ENCODE measurements around the gene IQCK. TPM values are rescaled to one million over a fixed set of nuclear protein-coding genes. Genes with fewer than 3 reads are reported as not detected.
A peak's percentile ranks its signal among the peaks of the same experiment; 100 is the strongest.

IQCK gene
- polyA plus RNA-seq, 2 of the 4 experiments (the other 2 are of a cell fraction), result 10.3 to 15.6 TPM

DNA sequence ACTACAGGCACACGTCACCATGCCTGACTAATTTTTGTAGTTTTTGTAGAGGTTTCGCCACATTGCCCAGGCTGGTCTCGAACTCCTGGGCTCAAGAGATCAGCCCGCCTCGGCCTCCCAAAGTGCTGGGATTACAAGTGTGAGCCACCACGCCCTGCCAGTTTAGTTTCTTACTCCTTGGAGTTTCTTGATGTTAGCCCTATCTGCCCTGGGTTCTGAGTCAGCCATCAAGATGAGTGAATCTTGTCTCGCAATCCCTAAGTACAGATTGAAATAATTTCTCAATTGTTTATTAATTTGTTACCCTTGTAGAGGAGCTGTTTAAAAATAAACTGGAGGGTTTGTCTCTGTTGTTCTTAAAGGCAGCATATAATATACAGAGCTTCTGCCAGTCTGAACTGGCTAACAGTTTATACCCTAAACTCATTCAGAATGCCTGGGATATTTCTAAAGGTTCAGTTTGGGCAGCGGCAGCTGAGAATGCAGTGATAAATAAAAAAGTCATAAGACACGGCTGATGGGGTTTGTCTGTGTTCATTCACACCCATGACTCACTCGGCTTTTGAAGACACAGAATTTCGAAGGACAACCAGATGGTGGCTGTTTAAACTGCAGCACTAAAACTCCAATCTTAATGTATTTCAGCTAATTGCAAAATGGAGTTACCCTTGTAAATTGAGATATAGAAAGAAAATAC, 127.0 kb downstream of the IQCK start:
- CTCF ChIA-PET, result interaction anchor here (0.9 to 2.1 kb wide), 4 partner anchors 14 to 262 kb away, joined by 3 to 6 read pairs (median 4); no protein-coding TSS in a partner anchor
- H3K9me3 ChIP-seq, result no peaks in the 10 kb centered on the region
- DNase-seq (ENCODE audit: low read depth in 1 of 2, low spot score in 1 of 2) (peak; percentile 43 to 50), ATAC-seq (peak; percentile 72 to 85), FAIRE-seq (no peak)
- POLR2A ChIA-PET, result no interaction called here
- peak overlapping the region; percentile 13 for H3K4me2 ChIP-seq
- H3K27ac ChIP-seq, result peak overlapping the region; percentile 24 to 66
- H3K4me1 ChIP-seq, result peaks cover 10% of the 10 kb centered on the region
- 58% methylated on average over 11 of the region's 11 CpGs for WGBS (ENCODE audit: missing lambda C conversion rate)
- TF ChIP-seq CBX2 (IDR thresholded peaks at IDR 0.05; ENCODE audit: borderline replicate concordance, low read depth) (no peak), TFCP2L1 (CRISPR knock-in tag; IDR thresholded peaks at IDR 0.05) (no peak), JUNB (IDR thresholded peaks at IDR 0.05) (0 out of 2 replicates have a peak, but pooled peaks have one; percentile 30), RCOR1 (IDR thresholded peaks at IDR 0.05; ENCODE audit: low read depth, low read length) (no peak), SMC3 (IDR thresholded peaks at IDR 0.05) (no peak), TP53 (CRISPR knock-in tag; IDR thresholded peaks at IDR 0.05) (no peak), MAZ (IDR thresholded peaks at IDR 0.05; ENCODE audit: borderline replicate concordance, low read depth, low read length) (no peak), FOSL2 (IDR thresholded peaks at IDR 0.05) (peak; percentile 31; the same call in 1 of the 2 replicates), FOSL2 (CRISPR knock-in tag; IDR thresholded peaks at IDR 0.05) (peak; percentile 55), JUN (IDR thresholded peaks at IDR 0.05) (no peak), RFX5 (IDR thresholded peaks at IDR 0.05) (no peak), NR3C1 (IDR thresholded peaks at IDR 0.05) (no peak), HEYL (CRISPR knock-in tag; IDR thresholded peaks at IDR 0.05) (no peak), CEBPB (IDR thresholded peaks at IDR 0.05) (no peak), ZSCAN20 (CRISPR knock-in tag; IDR thresholded peaks at IDR 0.05) (no peak), EHMT2 (IDR thresholded peaks at IDR 0.05; ENCODE audit: low read depth) (no peak)
- TF ChIP-seq, protein P1, sequence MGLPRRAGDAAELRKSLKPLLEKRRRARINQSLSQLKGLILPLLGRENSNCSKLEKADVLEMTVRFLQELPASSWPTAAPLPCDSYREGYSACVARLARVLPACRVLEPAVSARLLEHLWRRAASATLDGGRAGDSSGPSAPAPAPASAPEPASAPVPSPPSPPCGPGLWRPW (IDR thresholded peaks at IDR 0.05), result no peak
- no peak overlapping the region for H3K4me3 ChIP-seq

DNA sequence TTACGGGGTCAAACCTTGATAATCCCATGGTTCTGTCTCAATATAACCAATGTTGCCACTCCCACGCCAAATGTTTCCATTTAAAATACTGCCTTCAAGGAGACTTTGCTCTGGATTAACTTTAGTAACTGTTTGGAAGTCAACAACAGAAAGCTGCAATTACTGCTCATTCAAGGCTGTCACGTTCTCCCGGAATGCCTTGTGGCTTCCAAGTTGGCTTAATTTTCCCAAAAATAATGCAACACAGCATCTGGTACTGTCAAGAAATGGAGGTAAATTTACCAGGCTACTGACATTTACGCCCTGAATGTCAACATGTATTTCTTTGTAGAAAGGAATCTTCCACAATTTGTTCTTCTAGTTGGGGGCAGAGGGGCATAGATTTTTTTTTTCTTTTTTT, 128.4 kb downstream of the IQCK start:
- H3K4me2 ChIP-seq, result no peak overlapping the region
- no peak for FAIRE-seq
- WGBS (ENCODE audit: missing lambda C conversion rate), result 93% methylated on average over 5 of the region's 5 CpGs
- ATAC-seq, result no peak
- POLR2A ChIA-PET, result no interaction called here
- peaks cover 10% of the 10 kb centered on the region for H3K4me1 ChIP-seq
- no peaks in the 10 kb centered on the region for H3K9me3 ChIP-seq
- 0 out of 6 replicates have a peak overlapping the region, but pooled peaks of 1 of the 2 experiments have one; percentile 4 for H3K27ac ChIP-seq
- CTCF ChIA-PET, result interaction anchor here (1.6 to 2.1 kb wide), 2 partner anchors 15 to 42 kb away, joined by 3 to 6 read pairs; no protein-coding TSS in a partner anchor
- TF ChIP-seq NR3C1 (IDR thresholded peaks at IDR 0.05), result no peak
- no peak for TF ChIP-seq HOXB5 (CRISPR knock-in tag; IDR thresholded peaks at IDR 0.05)
- no peak for TF ChIP-seq MAZ (IDR thresholded peaks at IDR 0.05; ENCODE audit: borderline replicate concordance, low read depth, low read length)
- TF ChIP-seq CEBPB (IDR thresholded peaks at IDR 0.05), result no peak
- no peak overlapping the region for H3K4me3 ChIP-seq
- DNase-seq (ENCODE audit: low read depth in 1 of 2, low spot score in 1 of 2), result no peak

DNA sequence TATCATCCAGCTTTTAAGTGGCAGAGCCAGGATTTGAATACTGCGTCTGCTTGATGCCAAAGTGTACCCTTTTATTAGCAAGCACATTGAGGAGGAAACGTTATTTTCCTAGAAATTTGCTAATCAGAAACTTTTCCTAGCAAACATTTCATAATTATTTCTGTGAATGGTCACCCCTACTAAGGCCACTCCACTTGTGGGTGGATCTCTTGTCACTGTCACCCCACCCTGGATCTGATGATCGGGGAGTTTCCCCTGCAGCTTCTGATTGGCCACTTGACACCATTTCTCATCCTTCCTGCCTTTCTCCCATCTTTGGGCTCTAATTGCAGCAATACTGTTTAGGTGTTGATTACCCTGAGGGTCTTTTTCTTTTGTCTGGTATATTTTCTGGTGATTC, 130.7 kb downstream of the IQCK start:
- FAIRE-seq (no peak), ATAC-seq (no peak), DNase-seq (ENCODE audit: low read depth in 1 of 2, low spot score in 1 of 2) (no peak)
- CTCF ChIA-PET, result interaction anchor here (1.5 to 1.7 kb wide), 2 partner anchors 11 to 35 kb away, joined by 3 to 5 read pairs; partner anchors contain the start of gene GPRC5B
- H3K4me2 ChIP-seq, result no peak overlapping the region
- 84% methylated on average over 3 of the region's 3 CpGs for WGBS (ENCODE audit: missing lambda C conversion rate)
- TF ChIP-seq POLR2A (IDR thresholded peaks at IDR 0.05; ENCODE audit: low read length) (no peak), GATA3 (IDR thresholded peaks at IDR 0.05; ENCODE audit: borderline replicate concordance) (no peak), HOXB5 (CRISPR knock-in tag; IDR thresholded peaks at IDR 0.05) (no peak), CEBPB (IDR thresholded peaks at IDR 0.05) (no peak), NR3C1 (IDR thresholded peaks at IDR 0.05) (no peak), TP53 (CRISPR knock-in tag; IDR thresholded peaks at IDR 0.05) (no peak), ZC3H11A (IDR thresholded peaks at IDR 0.05) (no peak)
- H3K27ac ChIP-seq, result no peak overlapping the region
- H3K4me3 ChIP-seq, result no peak overlapping the region
- POLR2A ChIA-PET, result no interaction called here
- H3K9me3 ChIP-seq, result no peaks in the 10 kb centered on the region
- H3K4me1 ChIP-seq, result peaks cover 10% of the 10 kb centered on the region

All from A549 (cell line).